HepG2 (cell line): ENCODE results near the gene NDUFB4. TPM values are rescaled to one million over a fixed set of nuclear protein-coding genes. Genes with fewer than 3 reads are reported as not detected.

ENCODE experiments used
- ATAC-seq: fragments of 200-7000 bp; cut with Tn5 transposase; 3 replicates; pipeline ENCODE4 v1.9.1; 2020; ENCODE audit warnings: mild to moderate bottlenecking, moderate library complexity
- BruUV-seq: library from RNA; stranded (reverse); fragments of 400-500 nt; replicated peaks from 2 replicates; lab custom pipeline; 2021; lab: Mats Ljungman, UMichigan
- CTCF ChIA-PET: fragments of 300-600 bp; formaldehyde crosslinking; extraction: SDS; loops from one replicate; lab custom pipeline; 2021; ENCODE audit warnings: low total read pairs, inconsistent platforms, low intra/inter-chr PET ratio; lab: Yijun Ruan, JAX
- POLR2A ChIA-PET: fragments of 350-600 bp; sonication (Branson Sonifier 250); formaldehyde crosslinking; loops from one replicate; lab custom pipeline; 2020; ENCODE audit warnings: antibody characterized with exemption, inconsistent platforms; lab: Yijun Ruan, JAX
- DNase-seq: peaks from one replicate; pipeline ENCODE4 v3.0.0-alpha.2; 2015; ENCODE audit warnings: low spot score
- FAIRE-seq: peaks from 3 replicates; lab custom pipeline; 2011; peaks lifted over from hg19 to GRCh38; lab: Jason Lieb, UNC
- H2AFZ ChIP-seq: one replicate; pipeline ENCODE4 v1.6.1; 2011; ENCODE audit warnings: low read length, inconsistent platforms
- H3K27ac ChIP-seq: fragments of 300-600 bp; 3 replicates; pipeline ENCODE4 v1.8.0; 2011; ENCODE audit warnings: mixed run types, mild to moderate bottlenecking, mixed read lengths, low read length, inconsistent platforms; ENCODE audit not compliant: insufficient read depth; ENCODE audit errors: extremely low read length
- H3K27me3 ChIP-seq, 2 experiments: fragments of 200-600 bp in 1 of 2; 2 replicates in 1 of 2; 3 replicates in 1 of 2; pipeline versions ENCODE4 v1.6.0 to v1.8.0; 2011; ENCODE audit warnings: low read length in 2 of 2, mild to moderate bottlenecking in 2 of 2, moderate library complexity in 2 of 2, inconsistent platforms in 1 of 2; ENCODE audit not compliant: insufficient read depth in 2 of 2, control insufficient read depth in 1 of 2
- H3K36me3 ChIP-seq, 2 experiments: fragments of 200-600 bp in 1 of 2; replicated peaks in 1 of 2; 2 replicates in 1 of 2; 3 replicates in 1 of 2; pipeline versions ENCODE4 v1.5.1 to v1.8.0; 2011; ENCODE audit warnings: low read length in 2 of 2, inconsistent platforms in 1 of 2; ENCODE audit not compliant: insufficient read depth in 2 of 2, control insufficient read depth in 1 of 2
- H3K4me1 ChIP-seq: 2 replicates; pipeline ENCODE4 v1.5.1; 2012; ENCODE audit warnings: low read length, inconsistent platforms; ENCODE audit not compliant: insufficient read depth
- H3K4me2 ChIP-seq: 2 replicates; pipeline ENCODE4 v1.6.0; 2011; ENCODE audit warnings: low read depth, low read length, inconsistent platforms
- H3K4me3 ChIP-seq, 3 experiments: fragments of 200-600 bp in 1 of 3; sonication (generic), shearing (Covaris generic) in 1 of 3; replicated peaks in 1 of 3; 2 replicates each; pipeline ENCODE4 v1.5.1; 2011 to 2016; ENCODE audit warnings: low read length in 3 of 3, inconsistent platforms in 2 of 3, low read depth in 2 of 3, mild to moderate bottlenecking in 2 of 3, control low read depth in 1 of 3, mixed read lengths in 1 of 3; ENCODE audit not compliant: insufficient read depth in 1 of 3
- H3K79me2 ChIP-seq: one replicate; pipeline ENCODE4 v1.6.1; 2011; ENCODE audit warnings: low read length, inconsistent platforms; ENCODE audit not compliant: insufficient read depth
- H3K9ac ChIP-seq: 2 replicates; pipeline ENCODE4 v1.6.0; 2011; ENCODE audit warnings: mild to moderate bottlenecking, low read depth, low read length, inconsistent platforms; ENCODE audit not compliant: insufficient read depth
- H3K9me3 ChIP-seq: 2 replicates; pipeline ENCODE4 v1.5.1; 2012; ENCODE audit warnings: mild to moderate bottlenecking, low read length
- H4K20me1 ChIP-seq: 2 replicates; pipeline ENCODE4 v1.6.0; 2011; ENCODE audit warnings: inconsistent platforms, mild to moderate bottlenecking, low read length, moderate library complexity; ENCODE audit not compliant: insufficient read depth
- ADNP ChIP-seq: sonication (generic); formaldehyde crosslinking; IDR thresholded peaks from 2 replicates; pipeline ENCODE4 v1.4.0; 2020; ENCODE audit warnings: missing genetic modification reagents
- HNRNPK ChIP-seq: fragments of 200-400 bp; formaldehyde crosslinking; IDR thresholded peaks from 2 replicates; pipeline ENCODE4 v1.6.1; 2018; ENCODE audit warnings: low read length, low read depth, moderate library complexity, mild to moderate bottlenecking; ENCODE audit not compliant: poor library complexity, severe bottlenecking
- JDP2 ChIP-seq: sonication (generic); formaldehyde crosslinking; IDR thresholded peaks from 2 replicates; pipeline ENCODE4 v1.8.1; 2022; ENCODE audit warnings: missing genetic modification reagents, borderline replicate concordance
- PHF21A ChIP-seq: sonication (generic); formaldehyde crosslinking; IDR thresholded peaks from 2 replicates; pipeline ENCODE4 v1.5.0; 2020; ENCODE audit warnings: mild to moderate bottlenecking, missing genetic modification reagents
- SOX6 ChIP-seq, 2 experiments: fragments of 450-650 bp in 1 of 2; sonication (generic) in 1 of 2; formaldehyde crosslinking in 1 of 2; IDR thresholded peaks; 2 replicates each; pipeline versions ENCODE4 v1.4.0 to v1.6.1; 2017 to 2020; ENCODE audit warnings: antibody characterized with exemption in 1 of 2, mild to moderate bottlenecking in 1 of 2, missing genetic modification reagents in 1 of 2
- STAT5B ChIP-seq: sonication (generic); formaldehyde crosslinking; IDR thresholded peaks from 2 replicates; pipeline ENCODE4 v1.4.0; 2020; ENCODE audit warnings: missing genetic modification reagents
- ZNF501 ChIP-seq: sonication (generic); formaldehyde crosslinking; IDR thresholded peaks from 2 replicates; pipeline ENCODE4 v1.5.1; 2020; ENCODE audit warnings: mild to moderate bottlenecking, moderate library complexity, missing genetic modification reagents
- ZNF564 ChIP-seq: sonication (generic); formaldehyde crosslinking; IDR thresholded peaks from 2 replicates; pipeline ENCODE4 v1.8.1; 2023; ENCODE audit warnings: mild to moderate bottlenecking, missing genetic modification reagents
- WGBS: methylation state at CpG from one replicate; pipeline ENCODE4 v1.1.6; 2017; ENCODE audit warnings: low lambda C conversion rate; 5-methylcytosine and 5-hydroxymethylcytosine counted together
- in situ Hi-C: cut with HindIII; loops from 2 replicates; pipeline ENCODE4 v1.10.0; 2017; ENCODE audit warnings: low pct_unique_long_range_greater_than_20kb; ENCODE audit not compliant: extremely low pct_ligation_motif_present
- intact Hi-C: fragments of 100-400 bp; cut with micrococcal nuclease; formaldehyde crosslinking; loops from one replicate; pipeline ENCODE4 v1.10.0; 2022; ENCODE audit not compliant: unreplicated experiment
- polyA plus RNA-seq, 8 experiments: library from polyadenylated mRNA; depleted of rRNA in 3 of 8; stranded (reverse) in 7 of 8; unstranded in 1 of 8; fragments of >200 nt; fragmentation: Illumina TruSeq in 4 of 8; extraction: Trizol in 4 of 8; gene quantifications; 2 replicates each; pipeline versions ENCODE4 v1.2.1 to v1.2.3, GENCODE V29; 2011 to 2016; ENCODE audit warnings: low read depth in 4 of 8, missing spikeins in 1 of 8, mixed read lengths in 1 of 8; ENCODE audit not compliant: insufficient read depth in 1 of 8
- total RNA-seq, 5 experiments: library from RNA; depleted of rRNA; stranded (reverse); fragments of >200 nt; fragmentation: Illumina TruSeq; extraction: Trizol; gene quantifications; 2 replicates each; pipeline ENCODE4 v1.2.3, GENCODE V29; 2016; ENCODE audit warnings: low read depth in 1 of 5
- TF ChIP-seq, protein P1 (sequence below): sonication (generic); formaldehyde crosslinking; IDR thresholded peaks from 2 replicates; pipeline ENCODE4 v1.5.0; 2020; ENCODE audit warnings: mild to moderate bottlenecking, missing genetic modification reagents
- TF ChIP-seq, protein P2 (sequence below): sonication (generic); formaldehyde crosslinking; IDR thresholded peaks from 2 replicates; pipeline ENCODE4 v1.8.1; 2023; ENCODE audit warnings: mild to moderate bottlenecking, moderate library complexity, missing genetic modification reagents
- TF ChIP-seq, protein P3 (sequence below): sonication (generic); formaldehyde crosslinking; IDR thresholded peaks from 2 replicates; pipeline ENCODE4 v1.4.0; 2020; ENCODE audit warnings: low read depth, missing genetic modification reagents
- TF ChIP-seq, protein P4 (sequence below): sonication (generic); formaldehyde crosslinking; IDR thresholded peaks from 2 replicates; pipeline ENCODE4 v1.8.0; 2022; ENCODE audit warnings: missing genetic modification reagents, mild to moderate bottlenecking, inconsistent platforms, borderline replicate concordance

Gene NDUFB4
- total and polyA plus RNA-seq, 2 of the 13 experiments (the other 11 are each of a cell fraction or from before 2014, with no cell fraction given) = 115 to 116 TPM

DNA sequence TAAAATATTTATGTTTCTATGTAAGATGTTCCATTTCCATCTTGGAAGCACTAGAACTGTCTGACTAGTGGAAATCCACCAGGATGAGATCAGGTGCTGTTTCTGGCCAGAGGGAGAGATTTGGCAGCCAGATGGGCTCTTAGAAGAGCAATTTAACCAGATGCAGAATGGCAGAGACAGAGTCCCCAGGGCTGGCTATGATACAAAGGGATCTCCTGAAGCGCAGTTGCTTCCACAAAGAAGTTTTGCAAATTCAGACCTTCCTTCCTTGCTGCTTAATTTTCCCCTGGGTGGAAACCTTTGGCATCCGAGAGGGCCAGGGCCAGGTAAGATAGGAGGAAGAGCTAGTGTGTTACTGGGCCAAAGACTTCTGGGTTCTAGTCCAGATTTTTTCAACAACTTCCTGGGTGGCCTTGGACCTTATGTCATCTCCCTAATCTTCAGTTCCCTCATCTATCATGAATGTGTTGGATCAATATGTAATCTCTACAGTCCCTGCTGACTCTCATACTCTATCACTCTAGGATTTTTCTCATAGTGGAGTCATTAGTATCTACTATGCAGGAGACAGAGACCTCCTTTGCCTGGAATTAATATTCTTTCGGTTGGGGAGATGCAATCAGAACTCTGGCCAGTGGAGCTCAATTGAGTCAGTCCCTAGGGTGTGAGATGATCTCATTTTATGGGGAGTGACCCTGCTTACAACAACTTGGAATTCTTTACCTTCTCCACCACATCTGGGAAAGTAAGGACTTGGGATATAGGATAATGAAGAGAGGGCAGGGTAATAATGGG, 41.1 kb upstream of the NDUFB4 start:
- no peak overlapping the region for H3K4me2 ChIP-seq
- peaks cover 0 to 5% of the 10 kb centered on the region in 2 experiments; a peak in 1 of 5 replicates for H3K27me3 ChIP-seq
- no peak overlapping the region for H2AFZ ChIP-seq
- in situ Hi-C loops = loop anchor here (5.0 kb wide), 1 partner anchor 133 kb away; no protein-coding TSS in a partner anchor
- H3K9ac ChIP-seq = no peak overlapping the region
- no peak overlapping the region for H3K4me3 ChIP-seq
- ATAC-seq (no peak), FAIRE-seq (no peak), DNase-seq (no peak)
- POLR2A ChIA-PET = no interaction called here
- no peak overlapping the region for H3K27ac ChIP-seq
- H3K4me1 ChIP-seq = peaks cover 35% of the 10 kb centered on the region
- CTCF ChIA-PET = no interaction called here
- H3K79me2 ChIP-seq = no peaks in the 10 kb centered on the region
- 67% methylated on average over 3 of the region's 3 CpGs for WGBS
- H4K20me1 ChIP-seq = no peaks in the 10 kb centered on the region
- intact Hi-C loops = no loop called here
- BruUV-seq = no TSS peak
- H3K9me3 ChIP-seq = no peaks in the 10 kb centered on the region
- H3K36me3 ChIP-seq = no peaks in the 10 kb centered on the region
- TF ChIP-seq, protein P1, sequence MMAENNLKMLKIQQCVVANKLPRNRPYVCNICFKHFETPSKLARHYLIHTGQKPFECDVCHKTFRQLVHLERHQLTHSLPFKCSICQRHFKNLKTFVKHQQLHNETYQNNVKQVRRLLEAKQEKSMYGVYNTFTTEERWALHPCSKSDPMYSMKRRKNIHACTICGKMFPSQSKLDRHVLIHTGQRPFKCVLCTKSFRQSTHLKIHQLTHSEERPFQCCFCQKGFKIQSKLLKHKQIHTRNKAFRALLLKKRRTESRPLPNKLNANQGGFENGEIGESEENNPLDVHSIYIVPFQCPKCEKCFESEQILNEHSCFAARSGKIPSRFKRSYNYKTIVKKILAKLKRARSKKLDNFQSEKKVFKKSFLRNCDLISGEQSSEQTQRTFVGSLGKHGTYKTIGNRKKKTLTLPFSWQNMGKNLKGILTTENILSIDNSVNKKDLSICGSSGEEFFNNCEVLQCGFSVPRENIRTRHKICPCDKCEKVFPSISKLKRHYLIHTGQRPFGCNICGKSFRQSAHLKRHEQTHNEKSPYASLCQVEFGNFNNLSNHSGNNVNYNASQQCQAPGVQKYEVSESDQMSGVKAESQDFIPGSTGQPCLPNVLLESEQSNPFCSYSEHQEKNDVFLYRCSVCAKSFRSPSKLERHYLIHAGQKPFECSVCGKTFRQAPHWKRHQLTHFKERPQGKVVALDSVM (CRISPR knock-in tag) = no peak
- TF ChIP-seq ZNF501 (CRISPR knock-in tag) = no peak
- TF ChIP-seq ADNP (CRISPR knock-in tag) = no peak
- no peak for TF ChIP-seq JDP2 (CRISPR knock-in tag)
- TF ChIP-seq, protein P2, sequence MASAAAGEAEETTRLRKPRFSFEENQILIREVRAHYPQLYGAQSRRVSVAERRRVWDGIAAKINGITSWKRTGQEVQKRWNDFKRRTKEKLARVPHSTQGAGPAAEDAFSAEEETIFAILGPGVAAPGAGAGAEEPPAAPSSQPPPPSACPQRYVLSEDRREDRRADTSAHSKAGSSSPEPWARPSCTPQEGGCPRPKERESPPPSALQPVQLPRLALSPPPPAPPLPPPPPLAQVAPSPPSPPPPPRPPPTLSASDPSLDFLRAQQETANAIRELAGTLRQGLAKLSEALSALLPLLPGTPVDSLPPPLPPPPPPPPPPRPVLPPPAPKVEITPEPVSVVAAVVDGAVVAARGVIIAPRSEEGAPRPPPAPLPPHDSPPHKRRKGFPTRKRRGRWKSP (CRISPR knock-in tag) = no peak
- no peak for TF ChIP-seq PHF21A
- no peak for TF ChIP-seq SOX6 (IDR thresholded peaks at IDR 0.05)
- TF ChIP-seq SOX6 (CRISPR knock-in tag; IDR thresholded peaks at IDR 0.05) = no peak
- TF ChIP-seq ZNF564 (CRISPR knock-in tag) = no peak
- no peak for TF ChIP-seq STAT5B (CRISPR knock-in tag)
- TF ChIP-seq, protein P3, sequence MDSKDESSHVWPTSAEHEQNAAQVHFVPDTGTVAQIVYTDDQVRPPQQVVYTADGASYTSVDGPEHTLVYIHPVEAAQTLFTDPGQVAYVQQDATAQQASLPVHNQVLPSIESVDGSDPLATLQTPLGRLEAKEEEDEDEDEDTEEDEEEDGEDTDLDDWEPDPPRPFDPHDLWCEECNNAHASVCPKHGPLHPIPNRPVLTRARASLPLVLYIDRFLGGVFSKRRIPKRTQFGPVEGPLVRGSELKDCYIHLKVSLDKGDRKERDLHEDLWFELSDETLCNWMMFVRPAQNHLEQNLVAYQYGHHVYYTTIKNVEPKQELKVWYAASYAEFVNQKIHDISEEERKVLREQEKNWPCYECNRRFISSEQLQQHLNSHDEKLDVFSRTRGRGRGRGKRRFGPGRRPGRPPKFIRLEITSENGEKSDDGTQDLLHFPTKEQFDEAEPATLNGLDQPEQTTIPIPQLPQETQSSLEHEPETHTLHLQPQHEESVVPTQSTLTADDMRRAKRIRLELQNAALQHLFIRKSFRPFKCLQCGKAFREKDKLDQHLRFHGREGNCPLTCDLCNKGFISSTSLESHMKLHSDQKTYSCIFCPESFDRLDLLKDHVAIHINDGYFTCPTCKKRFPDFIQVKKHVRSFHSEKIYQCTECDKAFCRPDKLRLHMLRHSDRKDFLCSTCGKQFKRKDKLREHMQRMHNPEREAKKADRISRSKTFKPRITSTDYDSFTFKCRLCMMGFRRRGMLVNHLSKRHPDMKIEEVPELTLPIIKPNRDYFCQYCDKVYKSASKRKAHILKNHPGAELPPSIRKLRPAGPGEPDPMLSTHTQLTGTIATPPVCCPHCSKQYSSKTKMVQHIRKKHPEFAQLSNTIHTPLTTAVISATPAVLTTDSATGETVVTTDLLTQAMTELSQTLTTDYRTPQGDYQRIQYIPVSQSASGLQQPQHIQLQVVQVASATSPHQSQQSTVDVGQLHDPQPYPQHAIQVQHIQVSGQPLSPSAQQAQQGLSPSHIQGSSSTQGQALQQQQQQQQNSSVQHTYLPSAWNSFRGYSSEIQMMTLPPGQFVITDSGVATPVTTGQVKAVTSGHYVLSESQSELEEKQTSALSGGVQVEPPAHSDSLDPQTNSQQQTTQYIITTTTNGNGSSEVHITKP (CRISPR knock-in tag) = no peak
- TF ChIP-seq HNRNPK = no peak
- TF ChIP-seq, protein P4, sequence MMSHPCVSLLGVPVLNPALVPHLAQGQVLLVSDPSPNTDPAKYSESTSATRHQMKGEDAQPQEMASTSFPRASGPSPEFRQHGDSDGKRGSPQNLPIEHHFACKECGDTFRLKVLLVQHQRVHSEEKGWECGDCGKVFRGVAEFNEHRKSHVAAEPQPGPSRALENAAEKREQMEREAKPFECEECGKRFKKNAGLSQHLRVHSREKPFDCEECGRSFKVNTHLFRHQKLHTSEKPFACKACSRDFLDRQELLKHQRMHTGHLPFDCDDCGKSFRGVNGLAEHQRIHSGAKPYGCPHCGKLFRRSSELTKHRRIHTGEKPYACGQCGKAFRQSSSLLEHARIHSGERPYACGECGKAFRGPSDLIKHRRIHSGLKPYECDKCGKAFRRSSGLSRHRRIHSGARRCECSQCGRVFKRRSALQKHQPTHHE (CRISPR knock-in tag) = no peak
